K562 (cell line): ENCODE data around the gene MAPK13. TPM values are rescaled to one million over a fixed set of nuclear protein-coding genes. Genes with fewer than 3 reads are reported as not detected.

Experiments
- ATF4 ChIP-seq: fragments of 450-650 bp; formaldehyde crosslinking; IDR thresholded peaks from 2 replicates; pipeline ENCODE4 v1.4.0; 2022; ENCODE audit warnings: mild to moderate bottlenecking, moderate library complexity
- CBFA2T3 ChIP-seq: fragments of 450-650 bp; IDR thresholded peaks from 2 replicates; pipeline ENCODE4 v1.6.1; 2017
- CHD4 ChIP-seq: fragments of 200-600 bp; sonication (generic); IDR thresholded peaks from 3 replicates; pipeline ENCODE4 v1.6.1; 2012; ENCODE audit warnings: low read depth, mild to moderate bottlenecking, mixed read lengths, low read length, inconsistent platforms; ENCODE audit not compliant: insufficient read depth, insufficient replicate concordance, poor library complexity, severe bottlenecking
- ERF ChIP-seq: fragments of 450-650 bp; formaldehyde crosslinking; IDR thresholded peaks from 2 replicates; pipeline ENCODE4 v1.4.0; 2020; ENCODE audit warnings: mild to moderate bottlenecking, mixed read lengths
- EWSR1 ChIP-seq: fragments of 450-650 bp; IDR thresholded peaks from 2 replicates; pipeline ENCODE4 v1.6.1; 2018; ENCODE audit warnings: borderline replicate concordance, mild to moderate bottlenecking, low read depth, moderate library complexity; ENCODE audit not compliant: partially characterized antibody
- GATAD2A ChIP-seq: fragments of 450-650 bp; IDR thresholded peaks from 2 replicates; pipeline ENCODE4 v1.6.1; 2017
- JUND ChIP-seq, 2 experiments: IDR thresholded peaks; 2 replicates in 1 of 2; 3 replicates in 1 of 2; pipeline ENCODE4 v1.6.1; 2011; ENCODE audit warnings: borderline replicate concordance in 2 of 2, low read depth in 2 of 2, low read length in 2 of 2, improper control_type of control experiment in 1 of 2, missing biosample characterization in 1 of 2, missing genetic modification characterization in 1 of 2, missing genetic modification reagents in 1 of 2
- KDM1A ChIP-seq, 2 experiments: fragments of 450-650 bp; IDR thresholded peaks; 2 replicates each; pipeline ENCODE4 v1.6.1; 2016; ENCODE audit warnings: mild to moderate bottlenecking in 2 of 2
- KDM4B ChIP-seq, 2 experiments: fragments of 450-650 bp in 1 of 2; sonication (generic) in 1 of 2; IDR thresholded peaks; 2 replicates each; pipeline ENCODE4 v1.6.1; 2016 to 2017; ENCODE audit warnings: borderline replicate concordance in 2 of 2, antibody characterized with exemption in 1 of 2, low read depth in 1 of 2, mild to moderate bottlenecking in 1 of 2
- MAX ChIP-seq: sonication (generic); formaldehyde crosslinking; IDR thresholded peaks from 2 replicates; pipeline ENCODE4 v1.9.0; 2022; ENCODE audit warnings: mild to moderate bottlenecking, missing genetic modification reagents
- MTF1 ChIP-seq: fragments of 250-450 bp; sonication (Bioruptor Pico); IDR thresholded peaks from 2 replicates; pipeline ENCODE4 v1.9.0; 2021; ENCODE audit warnings: moderate library complexity, mild to moderate bottlenecking, inconsistent platforms, borderline replicate concordance
- MYC ChIP-seq, 2 experiments: fragments of 250-450 bp in 1 of 2; sonication (Bioruptor Pico) in 1 of 2; IDR thresholded peaks; 2 replicates each; pipeline versions ENCODE4 v1.5.1 to v1.6.1; 2012 to 2021; ENCODE audit warnings: low read depth in 2 of 2, borderline replicate concordance in 1 of 2, improper control_type of control experiment in 1 of 2, low read length in 1 of 2, mild to moderate bottlenecking in 1 of 2, moderate library complexity in 1 of 2
- NFATC3 ChIP-seq: fragments of 450-650 bp; IDR thresholded peaks from 2 replicates; pipeline ENCODE4 v1.6.1; 2017; ENCODE audit warnings: mild to moderate bottlenecking
- OTX1 ChIP-seq: fragments of 450-650 bp; formaldehyde crosslinking; IDR thresholded peaks from 2 replicates; pipeline ENCODE4 v1.4.0; 2022; ENCODE audit warnings: mild to moderate bottlenecking
- PHTF2 ChIP-seq: fragments of 250-450 bp; sonication (Bioruptor Pico); IDR thresholded peaks from 2 replicates; pipeline ENCODE4 v1.5.0; 2021; ENCODE audit warnings: mild to moderate bottlenecking
- PRPF4 ChIP-seq: fragments of 200-400 bp; formaldehyde crosslinking; IDR thresholded peaks from one replicate; pipeline ENCODE4 v1.6.1; 2017; ENCODE audit warnings: low read length, low read depth, mild to moderate bottlenecking; ENCODE audit not compliant: insufficient read depth, poor library complexity, severe bottlenecking
- RBM15 ChIP-seq: fragments of 200-400 bp; formaldehyde crosslinking; IDR thresholded peaks from 2 replicates; pipeline ENCODE4 v1.6.1; 2018; ENCODE audit warnings: mild to moderate bottlenecking, low read length, moderate library complexity; ENCODE audit not compliant: insufficient read depth
- RFX5 ChIP-seq: IDR thresholded peaks from 2 replicates; pipeline ENCODE4 v1.6.1; 2011; ENCODE audit warnings: low read depth, mild to moderate bottlenecking, improper control_type of control experiment, low read length
- SMARCA5 ChIP-seq: fragments of 450-650 bp; IDR thresholded peaks from 2 replicates; pipeline ENCODE4 v1.6.1; 2016
- SOX6 ChIP-seq: fragments of 450-650 bp; IDR thresholded peaks from 2 replicates; pipeline ENCODE4 v1.6.1; 2014; ENCODE audit warnings: mild to moderate bottlenecking
- SRSF3 ChIP-seq: fragments of 200-400 bp; formaldehyde crosslinking; IDR thresholded peaks from 2 replicates; pipeline ENCODE4 v1.6.1; 2016; ENCODE audit warnings: mild to moderate bottlenecking, low read length, moderate library complexity; ENCODE audit not compliant: insufficient read depth
- STAT5A ChIP-seq: IDR thresholded peaks from 2 replicates; pipeline ENCODE4 v1.6.1; 2012; ENCODE audit warnings: low read length, inconsistent platforms, borderline replicate concordance
- TCFL5 ChIP-seq: fragments of 250-450 bp; sonication (Bioruptor Pico); conservative IDR thresholded peaks from 2 replicates; pipeline ENCODE4 v1.6.1; 2021; ENCODE audit warnings: mild to moderate bottlenecking, moderate library complexity, matching md5 sums
- TEAD4 ChIP-seq, 2 experiments: sonication (generic) in 1 of 2; formaldehyde crosslinking in 1 of 2; IDR thresholded peaks; 2 replicates each; pipeline versions ENCODE4 v1.6.1 to v1.8.0; 2012 to 2022; ENCODE audit warnings: borderline replicate concordance in 1 of 2, inconsistent platforms in 1 of 2, low read length in 1 of 2, mild to moderate bottlenecking in 1 of 2, missing genetic modification reagents in 1 of 2
- ZFX ChIP-seq: sonication (generic); formaldehyde crosslinking; IDR thresholded peaks from 2 replicates; pipeline ENCODE4 v1.8.0; 2022; ENCODE audit warnings: mild to moderate bottlenecking, missing genetic modification reagents, moderate library complexity
- ZNF124 ChIP-seq: sonication (generic); formaldehyde crosslinking; IDR thresholded peaks from 2 replicates; pipeline ENCODE4 v1.8.1; 2022; ENCODE audit warnings: missing genetic modification reagents
- ZNF133 ChIP-seq: fragments of 250-450 bp; sonication (Bioruptor Pico); IDR thresholded peaks from 2 replicates; pipeline ENCODE4 v1.4.0; 2020; ENCODE audit warnings: mild to moderate bottlenecking
- ZNF174 ChIP-seq: fragments of 250-450 bp; sonication (Bioruptor Pico); IDR thresholded peaks from 2 replicates; pipeline ENCODE4 v1.4.0; 2020; ENCODE audit warnings: mild to moderate bottlenecking
- ZNF282 ChIP-seq: sonication (generic); formaldehyde crosslinking; IDR thresholded peaks from 2 replicates; pipeline ENCODE4 v1.8.1; 2023; ENCODE audit warnings: missing genetic modification reagents
- polyA plus RNA-seq, 8 experiments: library from polyadenylated mRNA; depleted of rRNA in 4 of 8; stranded (reverse) in 5 of 8; unstranded in 3 of 8; fragments of >200 nt; fragmentation: Nextera tagmentation in 2 of 8; fragmentation: Illumina TruSeq in 1 of 8; extraction: Ambion mirVana in 2 of 8; extraction: Trizol in 1 of 8; gene quantifications; 2 replicates each; pipeline versions ENCODE4 v1.2.1 to v1.2.3, GENCODE V29; 2011 to 2014; ENCODE audit warnings: inconsistent platforms in 1 of 8, missing spikeins in 1 of 8
- total RNA-seq, 7 experiments: library from RNA; depleted of rRNA in 6 of 7; stranded (reverse); fragments of >200 nt in 6 of 7; fragmentation: Illumina TruSeq in 2 of 7; extraction: Trizol in 2 of 7; gene quantifications; 2 replicates each; pipeline versions ENCODE4 v1.2.1 to v1.2.3, GENCODE V29; 2011 to 2021; ENCODE audit warnings: low replicate concordance in 1 of 7

MAPK13 gene
- total and polyA plus RNA-seq, 9 of the 15 experiments (the other 6 are each of a cell fraction or from before 2014, with no cell fraction given): 0.03 to 2.3 (median 0.48) TPM; not detected in 1

- TF ChIP-seq ZNF133 (CRISPR knock-in tag) (no peak), MAX (no peak), CBFA2T3 (peak; percentile 85), ZNF124 (CRISPR knock-in tag) (no peak), KDM4B (IDR thresholded peaks at IDR 0.05; ENCODE audit: borderline replicate concordance in 2 of 2, low read depth in 1 of 2) (no peak), PHTF2 (CRISPR knock-in tag) (no peak), MTF1 (CRISPR knock-in tag) (no peak), KDM1A (IDR thresholded peaks at IDR 0.05) (peak; percentile 59 to 80; a peak in 3 of 4 replicates), CHD4 (peak; percentile 83), TEAD4 (IDR thresholded peaks at IDR 0.05; ENCODE audit: low read length) (peak; percentile 85), TEAD4 (CRISPR knock-in tag; IDR thresholded peaks at IDR 0.05; ENCODE audit: borderline replicate concordance) (no peak), GATAD2A (no peak), SRSF3 (no peak), SOX6 (peak; percentile 62; the same call in 1 of the 2 replicates), ZFX (CRISPR knock-in tag) (no peak), ATF4 (CRISPR knock-in tag) (no peak), JUND (IDR thresholded peaks at IDR 0.05; ENCODE audit: borderline replicate concordance, low read depth, low read length) (peak; percentile 42; the same call in 1 of the 2 replicates), JUND (tag; IDR thresholded peaks at IDR 0.05; ENCODE audit: borderline replicate concordance, low read depth, low read length) (peak; percentile 24; the same call in 1 of the 3 replicates), TCFL5 (CRISPR knock-in tag) (no peak), RFX5 (no peak), ZNF282 (CRISPR knock-in tag) (no peak), MYC (IDR thresholded peaks at IDR 0.05; ENCODE audit: low read depth, low read length) (0 out of 2 replicates have a peak, but pooled peaks have one; percentile 2), MYC (CRISPR knock-in tag; IDR thresholded peaks at IDR 0.05; ENCODE audit: borderline replicate concordance, low read depth) (no peak), NFATC3 (no peak), EWSR1 (no peak), PRPF4 (no peak), RBM15 (no peak), SMARCA5 (peak; percentile 94), OTX1 (CRISPR knock-in tag) (no peak), ZNF174 (CRISPR knock-in tag) (no peak), STAT5A (peak; percentile 30; the same call in 1 of the 2 replicates), ERF (CRISPR knock-in tag) (no peak)
Measured at GRCh38 chr6:36121787-36122494, 8.4 kb upstream of the MAPK13 start (continued).
